ENCODE measurements around the gene ADGRD2.
"Not testable (repeated sequence)": the region's sequence is repeated elsewhere in the genome, so short reads cannot be mapped to it uniquely, and the experiment has no call there.

The ADGRD2 gene, protein sequence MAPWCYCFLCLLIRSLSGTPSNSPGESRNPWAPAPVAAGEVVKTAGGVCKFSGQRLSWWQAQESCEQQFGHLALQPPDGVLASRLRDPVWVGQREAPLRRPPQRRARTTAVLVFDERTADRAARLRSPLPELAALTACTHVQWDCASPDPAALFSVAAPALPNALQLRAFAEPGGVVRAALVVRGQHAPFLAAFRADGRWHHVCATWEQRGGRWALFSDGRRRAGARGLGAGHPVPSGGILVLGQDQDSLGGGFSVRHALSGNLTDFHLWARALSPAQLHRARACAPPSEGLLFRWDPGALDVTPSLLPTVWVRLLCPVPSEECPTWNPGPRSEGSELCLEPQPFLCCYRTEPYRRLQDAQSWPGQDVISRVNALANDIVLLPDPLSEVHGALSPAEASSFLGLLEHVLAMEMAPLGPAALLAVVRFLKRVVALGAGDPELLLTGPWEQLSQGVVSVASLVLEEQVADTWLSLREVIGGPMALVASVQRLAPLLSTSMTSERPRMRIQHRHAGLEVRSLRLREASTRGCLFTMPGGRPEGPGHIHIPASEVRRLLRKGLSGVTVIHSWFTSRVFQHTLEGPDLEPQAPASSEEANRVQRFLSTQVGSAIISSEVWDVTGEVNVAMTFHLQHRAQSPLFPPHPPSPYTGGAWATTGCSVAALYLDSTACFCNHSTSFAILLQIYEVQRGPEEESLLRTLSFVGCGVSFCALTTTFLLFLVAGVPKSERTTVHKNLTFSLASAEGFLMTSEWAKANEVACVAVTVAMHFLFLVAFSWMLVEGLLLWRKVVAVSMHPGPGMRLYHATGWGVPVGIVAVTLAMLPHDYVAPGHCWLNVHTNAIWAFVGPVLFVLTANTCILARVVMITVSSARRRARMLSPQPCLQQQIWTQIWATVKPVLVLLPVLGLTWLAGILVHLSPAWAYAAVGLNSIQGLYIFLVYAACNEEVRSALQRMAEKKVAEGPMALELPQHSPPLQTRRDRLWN

GRCh38 chr9:124450241-124450924 is at the start of gene ADGRD2:
Gene ADGRD2 (plus strand): TSS chr9:124450451. CDS start chr9:124451667, 1,216 bp downstream.
- DNase-seq (ENCODE audit: low read depth): no peak

GRCh38 chr9:124403246-124403645 is 47.0 kb upstream of the ADGRD2 start:
- DNase-seq (ENCODE audit: low read depth): no peak

GRCh38 chr9:124409410-124409809 is 40.8 kb upstream of the ADGRD2 start:
- DNase-seq (ENCODE audit: low read depth): no peak

- DNase-seq (ENCODE audit: low read depth): no peak
These were observed 39.8 kb upstream of the ADGRD2 start for GRCh38 chr9:124410321-124410913.

- DNase-seq (ENCODE audit: low read depth): no peak
These were observed 38.6 kb upstream of the ADGRD2 start for GRCh38 chr9:124411514-124412227.

DNA sequence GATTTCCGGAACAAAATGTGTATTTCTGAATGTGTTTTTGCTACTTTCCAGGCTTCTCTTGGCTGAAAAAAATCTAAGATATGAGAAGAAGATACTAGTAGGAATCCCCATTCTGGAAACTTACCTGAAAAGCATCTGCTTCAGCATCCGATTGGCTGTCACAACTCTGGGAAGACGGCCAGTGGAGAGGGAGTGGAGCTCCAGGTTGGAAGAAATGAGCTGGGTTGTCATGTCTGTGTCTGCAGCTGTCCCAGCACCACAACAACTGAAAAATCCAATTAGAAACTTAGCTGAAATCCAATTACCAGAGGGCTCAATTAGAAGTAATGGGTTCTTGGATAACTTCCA is 38.0 kb upstream of the ADGRD2 start:
- no peak for DNase-seq (ENCODE audit: low read depth)

- no peak for DNase-seq (ENCODE audit: low read depth)
These were observed 35.6 kb upstream of the ADGRD2 start for GRCh38 chr9:124414612-124415011.

- peak; percentile 95 for DNase-seq (ENCODE audit: low read depth)
These were observed 35.0 kb upstream of the ADGRD2 start, which contains the start of gene PSMB7 for GRCh38 chr9:124415102-124415851. Gene PSMB7 (minus strand): TSS chr9:124415442. CDS start chr9:124415425, 17 bp downstream.

- no peak for DNase-seq (ENCODE audit: low read depth)
These were observed 34.3 kb upstream of the ADGRD2 start for GRCh38 chr9:124415852-124416484.

GRCh38 chr9:124419832-124420489 is 30.3 kb upstream of the ADGRD2 start:
- DNase-seq (ENCODE audit: low read depth): no peak

GRCh38 chr9:124420991-124421543 is 29.2 kb upstream of the ADGRD2 start:
- DNase-seq (ENCODE audit: low read depth): no peak

DNA sequence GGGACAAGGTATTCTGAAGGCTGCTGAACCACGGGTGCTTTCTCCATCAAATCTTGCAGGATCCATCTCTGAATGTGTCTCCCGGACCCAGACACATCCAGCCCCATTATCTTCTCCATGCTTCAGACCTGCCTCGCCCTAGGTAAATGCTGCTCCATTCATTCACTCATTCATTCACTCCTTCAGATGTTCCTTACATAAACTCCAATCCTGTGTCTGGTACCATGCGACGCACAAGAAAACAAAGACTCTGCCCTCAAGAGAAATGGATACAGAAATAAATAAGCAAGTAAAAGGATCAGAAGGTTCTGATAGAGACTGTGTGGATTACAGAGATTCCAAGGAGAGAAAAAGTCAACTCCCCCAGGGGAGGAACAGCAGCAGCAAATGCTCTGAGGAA is 27.1 kb upstream of the ADGRD2 start:
- DNase-seq (ENCODE audit: low read depth): no peak

GRCh38 chr9:124423591-124423990 is 26.7 kb upstream of the ADGRD2 start:
- no peak for DNase-seq (ENCODE audit: low read depth)

DNA sequence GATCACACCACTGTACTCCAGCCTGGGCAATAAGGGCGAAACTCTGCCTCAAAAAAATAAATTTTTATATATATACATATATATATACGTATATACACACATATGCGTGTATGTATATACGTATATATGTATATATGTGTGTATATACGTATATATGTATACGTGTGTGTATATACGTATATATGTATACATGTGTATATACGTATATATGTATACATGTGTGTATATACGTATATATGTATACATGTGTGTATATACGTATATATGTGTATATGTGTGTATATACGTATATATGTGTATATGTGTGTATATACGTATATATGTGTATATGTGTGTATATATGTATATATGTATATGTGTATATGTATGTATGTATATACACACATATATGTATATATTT is 24.5 kb upstream of the ADGRD2 start:
- not testable (repeated sequence) for DNase-seq (ENCODE audit: low read depth)

DNA sequence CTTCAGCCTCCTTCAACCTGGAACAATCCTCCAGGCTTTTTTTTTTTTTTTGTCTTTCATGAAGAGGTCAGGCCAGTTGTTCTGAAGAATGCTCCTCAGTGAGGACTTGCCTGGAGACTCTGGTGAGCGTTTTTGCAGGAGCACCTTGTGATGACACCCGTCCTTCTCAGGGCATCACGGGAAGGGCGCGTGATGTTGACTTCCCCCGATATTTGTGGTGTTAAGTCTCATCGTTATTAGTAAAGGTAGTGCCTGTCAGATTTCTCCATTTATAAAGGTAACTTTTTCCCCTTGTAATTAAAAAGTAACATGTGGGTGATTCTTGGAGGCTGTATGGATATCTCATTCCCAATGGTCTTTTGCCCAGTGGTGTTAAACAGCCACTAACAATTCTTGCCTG is 23.9 kb upstream of the ADGRD2 start:
- DNase-seq (ENCODE audit: low read depth): no peak

DNA sequence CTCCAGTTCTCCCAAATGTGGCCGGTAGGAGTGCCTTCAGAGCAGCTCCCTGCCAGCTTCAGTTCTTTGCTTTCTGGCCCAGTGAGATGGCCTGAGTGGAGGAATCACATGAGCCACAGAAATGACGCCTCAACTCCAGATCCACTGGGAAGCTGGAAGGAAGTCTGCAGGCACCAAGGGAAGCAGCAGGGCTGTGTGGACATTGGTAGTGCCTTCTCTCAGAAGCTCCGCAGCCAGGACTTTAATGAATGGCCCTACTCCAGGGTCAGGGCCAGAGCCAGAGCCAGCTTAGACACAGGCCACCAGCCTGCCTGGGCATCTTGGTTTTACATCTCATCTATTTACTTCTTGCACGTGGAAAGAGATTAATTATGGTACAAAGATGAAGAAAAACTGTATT is 23.0 kb upstream of the ADGRD2 start:
- no peak for DNase-seq (ENCODE audit: low read depth)

DNA sequence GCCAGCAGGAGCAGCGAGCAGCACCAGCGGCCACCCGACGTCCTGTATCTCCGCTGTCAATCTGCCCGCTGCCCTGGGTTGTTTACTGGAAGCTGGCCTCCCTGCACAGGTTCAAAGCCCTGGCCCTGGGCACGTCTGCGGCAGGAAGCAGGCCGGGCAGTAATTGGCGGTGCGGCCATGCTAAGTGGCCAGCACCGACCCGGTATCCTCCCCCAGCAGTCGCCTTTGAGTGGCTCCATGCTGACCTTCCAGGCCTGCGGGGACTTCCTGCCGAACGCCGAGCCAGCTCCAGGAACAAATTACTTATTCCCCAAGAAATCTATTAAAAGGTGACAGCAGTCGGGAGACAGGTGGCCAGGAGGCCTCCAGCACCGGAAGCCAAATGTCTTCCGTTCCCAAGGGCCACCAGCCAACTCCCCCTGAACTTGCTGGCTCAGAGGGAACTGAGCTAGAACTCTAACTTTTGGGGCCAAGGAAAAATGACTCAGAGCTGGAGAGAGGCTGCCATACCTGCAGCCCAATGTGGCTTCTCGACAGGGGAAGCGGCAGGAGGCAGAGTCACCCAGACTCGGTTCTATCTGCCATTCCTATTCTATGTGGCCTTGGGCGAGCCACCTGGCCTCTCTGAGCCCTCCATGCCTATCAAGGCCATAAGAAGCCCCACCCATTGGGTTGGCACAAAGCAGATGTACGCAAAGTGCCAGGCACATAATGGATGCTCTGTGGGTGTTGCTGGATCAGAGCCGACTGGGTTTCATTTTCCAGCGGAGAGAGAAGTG is 21.3 kb upstream of the ADGRD2 start:
- DNase-seq (ENCODE audit: low read depth): no peak

DNA sequence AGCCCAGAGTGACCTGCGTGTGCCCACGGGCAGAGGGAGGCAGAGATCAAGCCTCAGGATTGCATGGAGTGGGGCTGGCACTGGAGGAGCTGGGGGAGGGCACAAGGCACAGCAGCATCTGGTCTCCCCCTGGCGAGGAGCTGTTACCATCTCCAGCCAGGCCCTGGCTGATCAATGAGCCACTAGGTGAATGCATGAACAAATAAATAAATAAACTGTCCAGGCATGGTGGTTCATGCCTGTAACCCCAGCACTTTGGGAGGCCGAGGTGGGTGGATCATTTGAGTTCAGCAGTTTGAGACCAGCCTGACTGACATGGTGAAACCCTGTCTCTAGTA is 20.8 kb upstream of the ADGRD2 start:
- no peak for DNase-seq (ENCODE audit: low read depth)
